ENCODE measurements around the gene COL4A2. TPM values are rescaled to one million over a fixed set of nuclear protein-coding genes. Genes with fewer than 3 reads are reported as not detected.

Gene COL4A2
- total RNA-seq, 1 donor from 2014 or later, result 332 TPM

GRCh38 chr13:110290153-110290552 is 16.9 kb upstream of the COL4A2 start:
- DNase-seq (ENCODE audit: low spot score), result no peak

DNA sequence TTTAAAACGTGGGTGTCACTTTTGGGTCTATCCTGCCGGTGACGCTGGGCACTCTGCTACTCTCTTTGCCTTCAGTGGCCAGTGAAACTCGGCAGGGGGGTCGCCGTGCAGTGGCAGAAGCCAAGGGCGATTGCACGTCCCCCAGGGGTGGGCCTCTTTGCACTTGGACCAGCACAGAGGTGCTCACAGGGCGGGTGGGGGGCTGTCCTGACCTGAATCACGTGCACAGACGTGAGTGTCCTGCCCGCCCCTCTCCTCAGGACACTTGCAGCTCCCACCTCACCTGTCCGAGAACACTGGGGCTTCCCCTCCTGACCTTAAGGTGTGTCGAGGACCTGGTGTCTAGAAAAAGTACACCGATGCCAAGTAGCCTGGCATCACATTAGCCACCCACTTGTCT is 16.3 kb upstream of the COL4A2 start:
- DNase-seq (ENCODE audit: low spot score), result no peak

DNA sequence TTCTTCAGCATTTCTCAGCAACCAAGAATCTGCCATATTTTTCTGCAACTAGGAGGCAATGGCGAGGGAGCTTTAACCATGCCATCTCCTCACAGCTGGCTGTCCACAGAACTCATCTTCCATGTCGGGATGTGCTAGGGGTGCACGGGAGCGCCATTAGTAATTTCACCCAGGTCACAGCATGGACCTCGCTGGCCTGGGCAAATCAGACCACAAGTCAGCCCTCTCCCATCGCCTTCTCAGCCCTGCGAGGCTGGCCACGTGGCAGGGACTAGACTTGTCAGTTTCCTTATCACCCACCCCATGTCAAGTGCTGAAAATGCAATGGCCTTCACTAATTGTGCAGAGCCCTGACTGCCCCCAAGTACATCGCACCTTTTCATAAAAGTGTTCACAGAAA is 15.8 kb upstream of the COL4A2 start:
- no peak for DNase-seq (ENCODE audit: low spot score)

DNA sequence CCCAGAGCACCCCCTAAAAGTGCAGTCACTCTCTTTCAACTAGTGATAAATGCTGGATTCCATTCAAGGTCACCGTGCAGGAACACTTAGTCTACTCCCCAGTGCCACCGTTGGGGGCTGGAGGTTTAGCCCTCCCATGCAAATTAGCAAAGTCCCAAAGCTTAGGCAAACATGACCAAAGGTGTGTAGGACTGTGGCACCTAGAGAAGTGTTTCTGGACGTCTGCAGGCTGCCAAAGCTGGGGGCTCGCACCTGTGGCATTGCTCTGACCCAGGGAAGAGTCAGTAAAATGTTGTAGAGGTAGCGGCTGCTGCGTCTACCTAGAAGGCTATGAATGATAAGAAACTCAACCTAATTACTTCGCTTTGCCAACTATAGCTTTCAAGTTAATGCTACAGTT is 14.0 kb upstream of the COL4A2 start:
- no peak for DNase-seq (ENCODE audit: low spot score)

- DNase-seq (ENCODE audit: low spot score), result no peak
Observed at GRCh38 chr13:110293649-110294048, 13.4 kb upstream of the COL4A2 start.

GRCh38 chr13:110294146-110294545 is 12.9 kb upstream of the COL4A2 start:
- DNase-seq (ENCODE audit: low spot score), result no peak

GRCh38 chr13:110294622-110295021 is 12.5 kb upstream of the COL4A2 start:
- DNase-seq (ENCODE audit: low spot score), result no peak

DNA sequence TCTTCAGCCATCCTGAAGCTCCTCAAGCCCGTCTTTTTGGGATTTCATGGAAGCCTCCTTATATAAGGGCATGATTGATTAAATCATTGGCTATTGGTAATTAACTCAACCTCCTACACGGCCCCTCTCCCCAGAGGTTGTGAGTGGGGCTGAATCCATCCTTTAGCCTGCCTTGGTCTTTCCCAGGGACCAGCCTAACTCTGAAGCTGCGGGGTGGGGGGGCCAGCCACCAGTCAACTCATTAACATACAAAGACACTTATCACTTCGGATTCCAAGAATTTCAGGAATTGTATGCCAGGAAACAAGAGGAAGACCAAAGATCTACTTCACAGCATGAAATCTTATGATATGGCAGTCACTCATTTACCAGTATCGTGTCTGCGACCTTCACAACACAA is 10.1 kb upstream of the COL4A2 start:
- no peak for DNase-seq (ENCODE audit: low spot score)

DNA sequence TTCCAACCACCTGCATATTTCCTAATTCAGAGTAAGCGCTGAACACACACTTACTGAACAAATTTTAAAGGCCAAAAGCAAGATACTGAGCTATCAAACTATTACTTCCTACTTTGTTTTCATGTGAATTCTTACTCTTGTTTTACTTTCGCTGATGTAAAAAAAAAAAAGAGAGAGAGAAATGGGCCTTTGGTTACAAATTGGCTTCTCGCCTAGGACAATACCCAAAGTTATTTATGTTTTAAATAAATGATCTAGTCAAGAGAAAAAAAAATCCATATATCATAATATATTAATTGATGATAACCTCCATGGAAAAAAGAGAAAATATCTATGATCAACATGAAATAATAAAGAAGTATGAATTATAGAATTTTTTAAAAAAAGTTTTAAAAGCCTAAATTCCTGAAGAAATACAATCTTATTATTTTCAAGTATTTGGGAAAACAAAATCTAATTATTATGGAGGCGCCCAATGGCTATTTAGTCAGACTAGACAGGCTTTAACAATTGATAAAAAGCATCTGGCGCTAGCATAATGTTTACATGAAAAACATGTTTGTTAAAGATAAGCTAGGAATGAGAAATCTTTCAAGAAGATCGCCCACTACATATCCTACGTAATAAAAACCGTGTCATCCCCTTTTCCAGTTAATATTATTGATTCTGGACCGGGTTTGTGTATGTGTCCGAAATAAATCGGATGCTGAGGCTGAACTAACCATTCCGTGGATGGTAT is 9.1 kb upstream of the COL4A2 start:
- DNase-seq (ENCODE audit: low spot score), result no peak

DNA sequence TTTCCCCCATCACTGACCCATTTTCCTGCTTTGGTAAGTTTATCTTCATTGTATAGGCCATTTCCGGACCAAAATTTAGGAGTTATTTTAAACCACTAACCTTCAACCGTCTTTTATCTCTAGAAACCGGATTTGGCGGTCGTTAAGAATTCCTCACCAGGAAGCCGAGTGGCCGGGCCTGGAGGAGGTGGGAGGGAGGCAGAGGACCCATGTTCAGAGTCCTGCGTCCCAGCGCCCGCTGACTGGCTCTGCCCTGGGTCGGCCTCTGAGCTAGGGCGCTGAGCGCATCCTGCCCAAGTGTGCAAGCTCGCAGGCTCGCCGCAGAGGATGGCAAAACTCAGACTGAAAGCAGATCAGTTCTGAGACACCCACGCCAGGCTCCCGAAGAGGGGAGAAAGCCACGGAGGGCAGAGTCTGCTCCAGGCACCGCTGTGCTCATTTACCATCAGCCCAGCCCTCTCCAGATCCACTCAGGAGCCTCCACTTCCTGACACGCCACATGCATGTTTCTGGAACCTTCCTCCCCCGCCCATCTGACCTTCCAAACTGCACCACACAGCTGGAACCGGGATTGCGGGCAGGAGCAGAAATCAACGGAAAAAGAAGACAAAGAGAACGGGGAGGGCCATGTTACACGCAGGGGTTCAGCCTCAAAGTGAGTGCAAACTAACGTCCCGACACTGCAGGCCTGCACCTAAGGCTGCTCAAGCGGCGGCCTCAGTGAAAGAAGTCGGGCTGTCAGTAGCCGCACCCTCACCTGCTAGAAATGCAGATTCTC is 8.4 kb upstream of the COL4A2 start:
- DNase-seq (ENCODE audit: low spot score), result no peak

- DNase-seq (ENCODE audit: low spot score), result no peak
Observed at GRCh38 chr13:110299283-110299840, 7.7 kb upstream of the COL4A2 start.

DNA sequence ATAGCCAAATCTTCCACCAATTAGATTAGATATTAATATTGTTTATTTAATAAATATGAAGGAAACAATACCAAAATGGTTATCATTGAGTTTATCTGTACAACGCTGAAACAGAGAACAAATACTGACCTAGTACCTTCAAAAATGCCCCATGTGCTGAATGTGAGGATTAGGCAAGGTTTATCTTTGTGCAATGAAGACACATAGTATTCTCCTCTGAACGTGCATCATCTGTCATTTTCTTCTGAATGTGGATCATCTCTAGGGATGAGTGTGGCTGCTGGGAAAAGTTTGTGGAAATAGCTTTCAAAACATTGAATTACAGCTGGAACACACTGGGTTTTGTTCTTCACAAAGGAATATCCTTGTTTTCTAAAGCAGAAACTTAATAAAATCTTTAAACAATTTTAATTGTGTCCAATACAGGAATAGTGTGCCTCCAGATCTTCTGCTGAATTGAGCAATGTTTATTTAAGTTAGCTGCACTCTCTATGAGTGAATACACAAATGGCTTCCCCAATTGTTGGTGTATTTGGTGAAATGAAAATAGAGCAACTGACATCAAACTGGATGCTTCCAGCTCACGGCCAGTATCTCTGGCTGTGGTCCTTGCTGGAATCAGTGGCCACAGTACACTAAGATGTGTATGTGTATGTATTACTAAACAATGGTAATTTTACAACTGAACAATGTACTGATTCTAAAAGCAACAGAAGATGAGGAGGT is 6.8 kb upstream of the COL4A2 start:
- no peak for DNase-seq (ENCODE audit: low spot score)

- DNase-seq (ENCODE audit: low spot score), result no peak
Observed at GRCh38 chr13:110301083-110301482, 6.0 kb upstream of the COL4A2 start.

GRCh38 chr13:110301606-110302553 is 5.2 kb upstream of the COL4A2 start:
- no peak for DNase-seq (ENCODE audit: low spot score)

DNA sequence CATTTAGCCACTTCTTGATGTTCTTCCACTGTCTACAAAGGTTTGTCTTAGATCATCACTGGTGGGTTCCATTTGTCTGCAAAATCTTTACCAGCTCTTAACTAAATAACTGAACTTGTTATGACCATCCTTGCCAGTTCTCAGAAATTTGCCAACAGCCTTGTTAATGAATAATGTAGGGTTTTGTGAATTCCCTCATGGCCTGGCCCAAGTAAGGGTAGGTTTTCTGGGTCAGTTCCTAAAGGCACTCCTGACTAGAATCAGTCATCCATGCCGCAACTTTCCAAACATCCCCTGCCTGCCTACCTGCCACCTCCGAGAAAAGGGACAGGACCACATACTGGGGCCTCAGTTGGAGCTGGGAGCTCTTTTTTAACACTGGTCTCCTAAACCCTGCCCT is 4.1 kb upstream of the COL4A2 start:
- DNase-seq (ENCODE audit: low spot score), result no peak

- no peak for DNase-seq (ENCODE audit: low spot score)
Observed at GRCh38 chr13:110303644-110304043, 3.4 kb upstream of the COL4A2 start.

GRCh38 chr13:110304256-110304655 is 2.8 kb upstream of the COL4A2 start:
- no peak for DNase-seq (ENCODE audit: low spot score)

DNA sequence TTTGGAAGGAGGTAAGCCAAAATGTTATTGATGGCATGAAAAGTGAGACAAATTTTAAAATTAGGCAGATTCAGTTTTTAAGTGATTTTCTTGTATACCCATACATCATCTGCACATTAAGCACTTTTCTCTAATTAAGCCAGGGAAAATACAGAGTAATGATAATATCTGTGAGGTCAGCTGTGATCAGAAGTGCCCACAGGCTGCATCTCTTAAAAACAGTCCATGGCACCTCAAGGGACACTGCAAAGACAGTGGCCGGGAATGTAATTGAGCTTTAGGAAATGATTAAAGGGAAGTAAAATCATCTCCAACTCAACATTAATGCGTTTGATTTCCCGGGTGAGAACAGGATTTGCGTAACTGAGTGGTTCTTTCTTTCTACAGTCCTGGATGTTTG is 2.1 kb upstream of the COL4A2 start:
- no peak for DNase-seq (ENCODE audit: low spot score)

GRCh38 chr13:110305544-110305943 is 1.5 kb upstream of the COL4A2 start:
- DNase-seq (ENCODE audit: low spot score), result no peak

DNA sequence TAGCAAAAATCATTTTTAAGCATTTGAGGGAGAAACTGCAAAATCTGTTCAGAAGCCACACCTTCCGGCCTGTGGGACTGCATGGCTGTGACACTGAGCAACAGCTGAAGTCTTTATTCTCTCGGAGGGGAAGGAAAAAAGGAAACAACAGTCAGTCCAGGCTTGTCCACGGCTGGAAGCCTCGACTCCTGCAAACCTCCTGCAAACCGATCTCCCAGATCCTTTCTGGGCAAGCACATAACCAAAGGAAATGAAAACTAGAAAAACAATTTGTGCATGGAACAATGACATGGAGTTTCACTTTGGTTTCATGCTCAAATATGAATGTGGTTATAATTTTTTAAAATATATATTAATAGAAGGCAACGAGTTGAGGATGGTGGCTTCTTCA is 1.1 kb upstream of the COL4A2 start:
- no peak for DNase-seq (ENCODE audit: low spot score)

- no peak for DNase-seq (ENCODE audit: low spot score)
Observed at GRCh38 chr13:110306340-110306959, 634 bp upstream of the COL4A2 start.
